Caco-2 (cell line): ENCODE measurements around the gene MGAT3. TPM values are rescaled to one million over a fixed set of nuclear protein-coding genes. Genes with fewer than 3 reads are reported as not detected.

Experiments used
- BruUV-seq: library from RNA; stranded (reverse); fragments of 400-500 nt; replicated peaks from 2 replicates; lab custom pipeline; 2021; lab: Mats Ljungman, UMichigan
- CTCF ChIA-PET: fragments of 300-600 bp; sonication (Branson Sonifier 250); formaldehyde crosslinking; loops from one replicate; lab custom pipeline; 2022; ENCODE audit warnings: antibody characterized with exemption; lab: Charles Lee
- POLR2A ChIA-PET: fragments of 300-600 bp; sonication (Branson Sonifier 250); formaldehyde crosslinking; loops from one replicate; lab custom pipeline; 2022; ENCODE audit warnings: antibody characterized with exemption; lab: Charles Lee
- DNase-seq, 2 experiments: peaks; one replicate each; pipeline versions ENCODE4 v3.0.0 to v3.0.0-alpha.2; 2020 to 2022
- H3K27me3 ChIP-seq: replicated peaks from 2 replicates; pipeline ENCODE4 v1.6.0; 2011; ENCODE audit warnings: low read length; ENCODE audit not compliant: control insufficient read depth, insufficient read depth
- H3K36me3 ChIP-seq: 2 replicates; pipeline ENCODE4 v1.5.1; 2011; ENCODE audit warnings: low read length; ENCODE audit not compliant: control insufficient read depth, insufficient read depth
- H3K4me1 ChIP-seq: fragments of 250-450 bp; sonication (Bioruptor Pico); 2 replicates; pipeline ENCODE4 v1.5.1; 2020; ENCODE audit warnings: mild to moderate bottlenecking
- H3K4me3 ChIP-seq: 2 replicates; pipeline ENCODE4 v1.5.1; 2011; ENCODE audit warnings: low read depth, mild to moderate bottlenecking, control low read depth, low read length
- H3K9me3 ChIP-seq: fragments of 250-450 bp; sonication (Bioruptor Pico); 2 replicates; pipeline ENCODE4 v1.5.1; 2020; ENCODE audit warnings: mild to moderate bottlenecking, moderate library complexity
- H3K27ac Mint-ChIP-seq: one replicate; pipeline ENCODE4 v1.8.0; 2022; ENCODE audit warnings: mixed read lengths; ENCODE audit not compliant: unreplicated experiment
- H3K27me3 Mint-ChIP-seq: one replicate; pipeline ENCODE4 v1.8.0; 2022; ENCODE audit warnings: mixed read lengths; ENCODE audit not compliant: insufficient read depth, unreplicated experiment
- H3K36me3 Mint-ChIP-seq: one replicate; pipeline ENCODE4 v1.8.0; 2022; ENCODE audit warnings: mild to moderate bottlenecking, mixed read lengths; ENCODE audit not compliant: insufficient read depth, unreplicated experiment
- H3K4me1 Mint-ChIP-seq: one replicate; pipeline ENCODE4 v1.8.0; 2022; ENCODE audit warnings: low read depth, mixed read lengths; ENCODE audit not compliant: unreplicated experiment
- H3K4me3 Mint-ChIP-seq: one replicate; pipeline ENCODE4 v1.8.0; 2022; ENCODE audit warnings: mild to moderate bottlenecking, moderate library complexity, mixed read lengths; ENCODE audit not compliant: unreplicated experiment
- H3K9me3 Mint-ChIP-seq: one replicate; pipeline ENCODE4 v1.8.0; 2022; ENCODE audit warnings: mixed read lengths; ENCODE audit not compliant: unreplicated experiment
- intact Hi-C: fragments of 100-400 bp; cut with micrococcal nuclease; formaldehyde crosslinking; loops from one replicate; pipeline ENCODE4 v1.10.0; 2022; ENCODE audit not compliant: unreplicated experiment
- total RNA-seq: library from RNA; stranded (reverse); gene quantifications from 2 replicates; pipeline ENCODE4 v1.2.3, GENCODE V29; 2022
- TF ChIP-seq, protein P1 (sequence below), 2 experiments: fragments of 200-600 bp in 1 of 2; IDR thresholded peaks; 1 replicate in 1 of 2; 2 replicates in 1 of 2; pipeline versions ENCODE4 v1.5.1 to v1.8.0; 2011 to 2022; ENCODE audit warnings: antibody characterized with exemption in 1 of 2, control low read depth in 1 of 2, inconsistent platforms in 1 of 2, low read depth in 1 of 2, low read length in 1 of 2, mild to moderate bottlenecking in 1 of 2, moderate library complexity in 1 of 2; ENCODE audit not compliant: insufficient read depth in 1 of 2, severe bottlenecking in 1 of 2, unreplicated experiment in 1 of 2

Gene MGAT3
- total RNA-seq, 1 experiment from 2014 or later = 16.6 TPM

DNA sequence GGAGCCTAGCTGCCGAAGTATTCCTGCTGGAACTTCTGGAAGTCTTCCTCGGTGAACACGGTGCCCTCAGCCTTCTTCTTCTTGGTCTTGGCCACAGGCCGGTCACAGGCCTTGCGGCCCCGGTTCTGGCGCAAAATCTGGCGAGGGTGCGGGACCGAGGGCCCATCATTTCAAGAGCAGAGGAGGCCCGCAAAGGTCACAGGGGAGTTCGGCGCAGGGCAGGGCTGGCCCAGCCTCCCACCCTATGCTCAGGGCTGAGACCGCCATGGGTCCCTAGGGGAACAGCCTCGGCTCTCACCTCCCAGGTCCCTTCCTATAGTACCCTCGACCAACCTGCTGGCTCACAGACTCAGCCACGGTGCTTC lies 72.7 kb downstream of the MGAT3 start:
- no peaks in the 10 kb centered on the region for H3K27me3 Mint-ChIP-seq
- ChIA-PET POLR2A (interaction anchor here (0.6 to 1.4 kb wide), 6 partner anchors 10 to 211 kb away, joined by 3 to 40 read pairs (median 4); partner anchors contain the start of genes ATF4, MIEF1, RPL3 and TAB1), CTCF (interaction anchor here (0.7 to 1.7 kb wide), 23 partner anchors 10 to 514 kb away, joined by 3 to 36 read pairs (median 5); partner anchors contain the start of genes ATF4, MIEF1 and TAB1)
- peak overlapping the region; percentile 77 for H3K27ac Mint-ChIP-seq
- H3K4me3 Mint-ChIP-seq = peak overlapping the region; percentile 53
- BruUV-seq = no TSS peak
- peaks cover 48% of the 10 kb centered on the region for H3K4me1 Mint-ChIP-seq
- intact Hi-C loops = loop anchor here (1.0 to 10.0 kb wide), 3 partner anchors 67 to 212 kb away; partner anchors contain the start of genes RPL3 and SYNGR1
- peaks cover 40% of the 10 kb centered on the region for H3K4me1 ChIP-seq
- H3K9me3 ChIP-seq = no peaks in the 10 kb centered on the region
- H3K9me3 Mint-ChIP-seq = no peaks in the 10 kb centered on the region
- H3K36me3 Mint-ChIP-seq = peaks cover 84% of the 10 kb centered on the region
- no peak overlapping the region for H3K4me3 ChIP-seq
- TF ChIP-seq, protein P1, sequence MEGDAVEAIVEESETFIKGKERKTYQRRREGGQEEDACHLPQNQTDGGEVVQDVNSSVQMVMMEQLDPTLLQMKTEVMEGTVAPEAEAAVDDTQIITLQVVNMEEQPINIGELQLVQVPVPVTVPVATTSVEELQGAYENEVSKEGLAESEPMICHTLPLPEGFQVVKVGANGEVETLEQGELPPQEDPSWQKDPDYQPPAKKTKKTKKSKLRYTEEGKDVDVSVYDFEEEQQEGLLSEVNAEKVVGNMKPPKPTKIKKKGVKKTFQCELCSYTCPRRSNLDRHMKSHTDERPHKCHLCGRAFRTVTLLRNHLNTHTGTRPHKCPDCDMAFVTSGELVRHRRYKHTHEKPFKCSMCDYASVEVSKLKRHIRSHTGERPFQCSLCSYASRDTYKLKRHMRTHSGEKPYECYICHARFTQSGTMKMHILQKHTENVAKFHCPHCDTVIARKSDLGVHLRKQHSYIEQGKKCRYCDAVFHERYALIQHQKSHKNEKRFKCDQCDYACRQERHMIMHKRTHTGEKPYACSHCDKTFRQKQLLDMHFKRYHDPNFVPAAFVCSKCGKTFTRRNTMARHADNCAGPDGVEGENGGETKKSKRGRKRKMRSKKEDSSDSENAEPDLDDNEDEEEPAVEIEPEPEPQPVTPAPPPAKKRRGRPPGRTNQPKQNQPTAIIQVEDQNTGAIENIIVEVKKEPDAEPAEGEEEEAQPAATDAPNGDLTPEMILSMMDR (IDR thresholded peaks at IDR 0.05; ENCODE audit: insufficient read depth in 1 of 2, low read depth in 1 of 2, low read length in 1 of 2, severe bottlenecking in 1 of 2, unreplicated experiment in 1 of 2) = no peak
- DNase-seq = no peak
- H3K36me3 ChIP-seq = peaks cover 6% of the 10 kb centered on the region
- H3K27me3 ChIP-seq = no peaks in the 10 kb centered on the region

DNA sequence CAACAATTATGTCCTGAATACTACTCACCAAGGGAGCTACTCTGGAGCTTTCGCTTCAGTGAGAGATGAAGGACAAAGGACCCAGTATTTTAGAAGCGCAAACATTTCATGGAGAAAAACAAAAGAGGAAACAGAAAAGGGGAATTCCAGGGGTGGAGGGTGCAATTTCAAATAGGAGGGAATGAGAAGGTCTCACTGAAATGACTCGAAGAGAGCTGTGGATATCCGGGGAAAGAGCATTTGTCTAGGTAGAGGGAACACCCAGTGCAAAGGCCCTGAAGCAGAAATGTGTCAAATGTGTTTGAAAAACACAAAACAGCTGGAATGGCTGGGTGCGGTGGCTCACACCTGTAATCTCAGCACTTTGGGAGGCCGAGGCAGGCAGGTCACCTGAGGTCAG lies 73.3 kb downstream of the MGAT3 start:
- Mint-ChIP-seq H3K27me3 (no peaks in the 10 kb centered on the region), H3K4me3 (peak overlapping the region; percentile 94), H3K9me3 (no peaks in the 10 kb centered on the region), H3K4me1 (peaks cover 43% of the 10 kb centered on the region), H3K27ac (peak overlapping the region; percentile 27), H3K36me3 (peaks cover 77% of the 10 kb centered on the region)
- POLR2A ChIA-PET = no interaction called here
- no TSS peak for BruUV-seq
- CTCF ChIA-PET = interaction anchor here (1.1 to 1.7 kb wide), 2 partner anchors 10 to 40 kb away, joined by 6 to 8 read pairs; partner anchors contain the start of gene ATF4
- intact Hi-C loops = loop anchor here (5.0 kb wide), 1 partner anchor 38 kb away; no protein-coding TSS in a partner anchor
- Histone ChIP-seq H3K27me3 (no peaks in the 10 kb centered on the region), H3K9me3 (no peaks in the 10 kb centered on the region), H3K36me3 (peaks cover 6% of the 10 kb centered on the region), H3K4me1 (peaks cover 41% of the 10 kb centered on the region), H3K4me3 (no peak overlapping the region)
- TF ChIP-seq, protein P1 (IDR thresholded peaks at IDR 0.05; ENCODE audit: insufficient read depth in 1 of 2, low read depth in 1 of 2, low read length in 1 of 2, severe bottlenecking in 1 of 2, unreplicated experiment in 1 of 2) = no peak
- DNase-seq = no peak

- H3K4me1 ChIP-seq = peaks cover 41% of the 10 kb centered on the region
- POLR2A ChIA-PET = interaction anchor here (0.6 kb wide), 1 partner anchor 16 kb away, joined by 3 read pairs; no protein-coding TSS in a partner anchor
- H3K27me3 Mint-ChIP-seq = no peaks in the 10 kb centered on the region
- peak overlapping the region; percentile 27 for H3K27ac Mint-ChIP-seq
- H3K36me3 ChIP-seq = peaks cover 6% of the 10 kb centered on the region
- peaks cover 38% of the 10 kb centered on the region for H3K4me1 Mint-ChIP-seq
- BruUV-seq = no TSS peak
- H3K36me3 Mint-ChIP-seq = peaks cover 70% of the 10 kb centered on the region
- peak in 1 of 2 experiments; percentile 48 for DNase-seq
- TF ChIP-seq, protein P1 (IDR thresholded peaks at IDR 0.05; ENCODE audit: insufficient read depth in 1 of 2, low read depth in 1 of 2, low read length in 1 of 2, severe bottlenecking in 1 of 2, unreplicated experiment in 1 of 2) = peak in 1 of 2 experiments; percentile 11
- no peaks in the 10 kb centered on the region for H3K9me3 ChIP-seq
- H3K4me3 ChIP-seq = no peak overlapping the region
- peak overlapping the region; percentile 94 for H3K4me3 Mint-ChIP-seq
- no peaks in the 10 kb centered on the region for H3K9me3 Mint-ChIP-seq
- H3K27me3 ChIP-seq = no peaks in the 10 kb centered on the region
- intact Hi-C loops = loop anchor here (5.0 kb wide), 1 partner anchor 39 kb away; no protein-coding TSS in a partner anchor
- CTCF ChIA-PET = interaction anchor here (1.1 kb wide), 1 partner anchor 11 kb away, joined by 6 read pairs; the partner anchor contains the start of gene ATF4
Observed at GRCh38 chr22:39530692-39531331, 74.0 kb downstream of the MGAT3 start.
